Thyroid gland (tissue), 4 donors: ENCODE results near the gene PARD3B.

Experiments used
- POLR2A ChIP-seq, 2 donors: fragments of 450-650 bp; IDR thresholded peaks; one replicate each; pipeline ENCODE4 v1.6.1; 2017; ENCODE audit warnings: antibody characterized with exemption in 2 of 2, mild to moderate bottlenecking in 2 of 2, moderate library complexity in 1 of 2
- TF ChIP-seq, protein P1 (sequence below), 6 experiments: fragments of 200-600 bp in 3 of 6; fragments of 450-650 bp in 3 of 6; sonication (generic) in 3 of 6; IDR thresholded peaks; one replicate each; pipeline ENCODE4 v1.5.1; 2016 to 2019; ENCODE audit warnings: antibody characterized with exemption in 6 of 6, mild to moderate bottlenecking in 2 of 6, inconsistent platforms in 1 of 6, moderate library complexity in 1 of 6

GRCh38 chr2:204984518-204984917, 439.2 kb downstream of the PARD3B start:
- TF ChIP-seq, protein P1, sequence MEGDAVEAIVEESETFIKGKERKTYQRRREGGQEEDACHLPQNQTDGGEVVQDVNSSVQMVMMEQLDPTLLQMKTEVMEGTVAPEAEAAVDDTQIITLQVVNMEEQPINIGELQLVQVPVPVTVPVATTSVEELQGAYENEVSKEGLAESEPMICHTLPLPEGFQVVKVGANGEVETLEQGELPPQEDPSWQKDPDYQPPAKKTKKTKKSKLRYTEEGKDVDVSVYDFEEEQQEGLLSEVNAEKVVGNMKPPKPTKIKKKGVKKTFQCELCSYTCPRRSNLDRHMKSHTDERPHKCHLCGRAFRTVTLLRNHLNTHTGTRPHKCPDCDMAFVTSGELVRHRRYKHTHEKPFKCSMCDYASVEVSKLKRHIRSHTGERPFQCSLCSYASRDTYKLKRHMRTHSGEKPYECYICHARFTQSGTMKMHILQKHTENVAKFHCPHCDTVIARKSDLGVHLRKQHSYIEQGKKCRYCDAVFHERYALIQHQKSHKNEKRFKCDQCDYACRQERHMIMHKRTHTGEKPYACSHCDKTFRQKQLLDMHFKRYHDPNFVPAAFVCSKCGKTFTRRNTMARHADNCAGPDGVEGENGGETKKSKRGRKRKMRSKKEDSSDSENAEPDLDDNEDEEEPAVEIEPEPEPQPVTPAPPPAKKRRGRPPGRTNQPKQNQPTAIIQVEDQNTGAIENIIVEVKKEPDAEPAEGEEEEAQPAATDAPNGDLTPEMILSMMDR (IDR thresholded peaks at IDR 0.05): no peak
- no peak for TF ChIP-seq POLR2A (IDR thresholded peaks at IDR 0.05)
